GM12878 (cell line): ENCODE data around the gene DLG2. TPM values are rescaled to one million over a fixed set of nuclear protein-coding genes. Genes with fewer than 3 reads are reported as not detected.

Source experiments
- ATAC-seq: fragments of 200-7000 bp; cut with Tn5 transposase; 3 replicates; pipeline ENCODE4 v1.9.1; 2020; ENCODE audit warnings: mild to moderate bottlenecking, moderate library complexity
- BruUV-seq: library from RNA; stranded (reverse); fragments of 400-500 nt; replicated peaks from 2 replicates; lab custom pipeline; 2021; lab: Mats Ljungman, UMichigan
- CTCF ChIA-PET: fragments of 300-600 bp; sonication (Branson Sonifier 250); formaldehyde crosslinking; extraction: SDS; loops from one replicate; lab custom pipeline; 2021; ENCODE audit warnings: inconsistent platforms; lab: Yijun Ruan, JAX
- POLR2A ChIA-PET: fragments of 350-600 bp; formaldehyde crosslinking; extraction: SDS; loops from one replicate; lab custom pipeline; 2021; ENCODE audit warnings: inconsistent platforms; lab: Charles Lee
- RAD21 ChIA-PET: fragments of 300-600 bp; sonication (Branson Sonifier 250); formaldehyde crosslinking; loops from one replicate; lab custom pipeline; 2023; ENCODE audit warnings: antibody characterized with exemption; ENCODE audit not compliant: unreplicated experiment; lab: Charles Lee
- SMC1A ChIA-PET: fragments of 300-600 bp; sonication (Branson Sonifier 250); formaldehyde crosslinking; loops from one replicate; lab custom pipeline; 2023; ENCODE audit not compliant: unreplicated experiment, uncharacterized antibody; lab: Charles Lee
- DNase-seq: peaks from one replicate; pipeline ENCODE4 v3.0.0-alpha.2; 2011; ENCODE audit warnings: low read depth, low spot score
- FAIRE-seq: peaks from 3 replicates; lab custom pipeline; 2011; peaks lifted over from hg19 to GRCh38; lab: Jason Lieb, UNC
- H2AFZ ChIP-seq: 2 replicates; pipeline ENCODE4 v1.6.0; 2011; ENCODE audit warnings: low read depth, low read length, control low read depth; ENCODE audit not compliant: control insufficient read depth
- H3K27ac ChIP-seq: 2 replicates; pipeline ENCODE4 v1.5.1; 2011; ENCODE audit warnings: control low read depth; ENCODE audit not compliant: control insufficient read depth, insufficient read depth
- H3K27me3 ChIP-seq, 2 experiments: replicated peaks in 1 of 2; 2 replicates each; pipeline versions ENCODE4 v1.6.0 to v1.6.1; 2011; ENCODE audit warnings: low read length in 1 of 2; ENCODE audit not compliant: control insufficient read depth in 2 of 2, insufficient read depth in 2 of 2
- H3K36me3 ChIP-seq, 2 experiments: 2 replicates each; pipeline ENCODE4 v1.5.1; 2011; ENCODE audit warnings: low read length in 1 of 2; ENCODE audit not compliant: control insufficient read depth in 2 of 2, insufficient read depth in 2 of 2
- H3K4me1 ChIP-seq: 2 replicates; pipeline ENCODE4 v1.6.1; 2011; ENCODE audit warnings: mild to moderate bottlenecking, low read length, moderate library complexity, mixed read lengths; ENCODE audit not compliant: control insufficient read depth, insufficient read depth
- H3K4me2 ChIP-seq: 2 replicates; pipeline ENCODE4 v1.6.0; 2011; ENCODE audit warnings: control low read depth; ENCODE audit not compliant: control insufficient read depth, insufficient read depth
- H3K4me3 ChIP-seq: fragments of 200-600 bp; sonication (generic); 2 replicates; pipeline ENCODE4 v1.5.1; 2016
- H3K79me2 ChIP-seq: 2 replicates; pipeline ENCODE4 v1.6.0; 2011; ENCODE audit warnings: low read length; ENCODE audit not compliant: control insufficient read depth, insufficient read depth
- H3K9ac ChIP-seq: 2 replicates; pipeline ENCODE4 v1.8.0; 2011; ENCODE audit warnings: low read length, control low read depth, mixed read lengths; ENCODE audit not compliant: control insufficient read depth, insufficient read depth
- H3K9me3 ChIP-seq: replicated peaks from 3 replicates; pipeline ENCODE4 v1.5.1; 2011; ENCODE audit warnings: mild to moderate bottlenecking, low read length; ENCODE audit not compliant: control insufficient read depth, insufficient read depth
- H4K20me1 ChIP-seq: 2 replicates; pipeline ENCODE4 v1.6.0; 2011; ENCODE audit not compliant: control insufficient read depth, insufficient read depth
- CHD1 ChIP-seq: IDR thresholded peaks from 2 replicates; pipeline ENCODE4 v1.6.1; 2012; ENCODE audit warnings: low read depth, low read length, improper control_type of control experiment
- EGR1 ChIP-seq, 2 experiments: IDR thresholded peaks; 1 replicate in 1 of 2; 2 replicates in 1 of 2; pipeline ENCODE4 v1.6.1; 2011 to 2012; ENCODE audit warnings: low read depth in 2 of 2, low read length in 2 of 2, borderline replicate concordance in 1 of 2, mild to moderate bottlenecking in 1 of 2, moderate library complexity in 1 of 2
- SMC3 ChIP-seq: IDR thresholded peaks from 2 replicates; pipeline ENCODE4 v1.6.1; 2011; ENCODE audit warnings: low read length, improper control_type of control experiment, borderline replicate concordance
- SUPT20H ChIP-seq: IDR thresholded peaks from 2 replicates; pipeline ENCODE4 v1.6.1; 2011; ENCODE audit warnings: low read depth, mild to moderate bottlenecking, low read length, moderate library complexity, borderline replicate concordance; ENCODE audit not compliant: control insufficient read depth
- WGBS: methylation state at CpG from one replicate; pipeline ENCODE4 v1.1.6; 2016; ENCODE audit warnings: low lambda C conversion rate; ENCODE audit not compliant: insufficient replicate concordance, insufficient coverage; ENCODE audit errors: missing lambda C conversion rate; 5-methylcytosine and 5-hydroxymethylcytosine counted together
- in situ Hi-C: fragments of 300-500 bp; cut with MboI; formaldehyde crosslinking; loops from 9 replicates; pipeline ENCODE4 v1.14.3; 2018; ENCODE audit warnings: mixed read lengths
- intact Hi-C: fragments of 100-400 bp; cut with micrococcal nuclease; formaldehyde crosslinking; loops from one replicate; pipeline ENCODE4 v1.14.2; 2022; ENCODE audit not compliant: unreplicated experiment
- polyA plus RNA-seq, 11 experiments: library from polyadenylated mRNA; depleted of rRNA in 4 of 11; unstranded in 6 of 11; stranded (reverse) in 5 of 11; fragments of >200 nt; fragmentation: Nextera tagmentation in 4 of 11; fragmentation: Illumina TruSeq in 1 of 11; extraction: Ambion mirVana in 4 of 11; extraction: Trizol in 1 of 11; gene quantifications; 1 replicate in 1 of 11; 2 replicates in 10 of 11; pipeline versions ENCODE4 v1.2.1 to v1.2.3, GENCODE V29; 2011 to 2016; ENCODE audit warnings: inconsistent platforms in 2 of 11, missing spikeins in 2 of 11, low read depth in 1 of 11
- total RNA-seq, 4 experiments: library from RNA; depleted of rRNA in 3 of 4; stranded (reverse); fragments of >200 nt in 3 of 4; fragmentation: Illumina TruSeq in 1 of 4; extraction: Trizol in 1 of 4; gene quantifications; 2 replicates each; pipeline versions ENCODE4 v1.2.1 to v1.2.3, GENCODE V29; 2013 to 2021
- TF ChIP-seq, protein P1 (sequence below): fragments of 450-650 bp; formaldehyde crosslinking; IDR thresholded peaks from 2 replicates; pipeline ENCODE4 v1.4.0; 2022; ENCODE audit warnings: mild to moderate bottlenecking, moderate library complexity
- TF ChIP-seq, protein P2 (sequence below): fragments of 450-650 bp; IDR thresholded peaks from 2 replicates; pipeline ENCODE4 v1.6.1; 2017; ENCODE audit warnings: mild to moderate bottlenecking, moderate library complexity

Gene DLG2
- total and polyA plus RNA-seq, 10 of the 15 experiments (the other 5 are each of a cell fraction or from before 2014, with no cell fraction given): 0.09 to 0.98 (median 0.35) TPM

DNA sequence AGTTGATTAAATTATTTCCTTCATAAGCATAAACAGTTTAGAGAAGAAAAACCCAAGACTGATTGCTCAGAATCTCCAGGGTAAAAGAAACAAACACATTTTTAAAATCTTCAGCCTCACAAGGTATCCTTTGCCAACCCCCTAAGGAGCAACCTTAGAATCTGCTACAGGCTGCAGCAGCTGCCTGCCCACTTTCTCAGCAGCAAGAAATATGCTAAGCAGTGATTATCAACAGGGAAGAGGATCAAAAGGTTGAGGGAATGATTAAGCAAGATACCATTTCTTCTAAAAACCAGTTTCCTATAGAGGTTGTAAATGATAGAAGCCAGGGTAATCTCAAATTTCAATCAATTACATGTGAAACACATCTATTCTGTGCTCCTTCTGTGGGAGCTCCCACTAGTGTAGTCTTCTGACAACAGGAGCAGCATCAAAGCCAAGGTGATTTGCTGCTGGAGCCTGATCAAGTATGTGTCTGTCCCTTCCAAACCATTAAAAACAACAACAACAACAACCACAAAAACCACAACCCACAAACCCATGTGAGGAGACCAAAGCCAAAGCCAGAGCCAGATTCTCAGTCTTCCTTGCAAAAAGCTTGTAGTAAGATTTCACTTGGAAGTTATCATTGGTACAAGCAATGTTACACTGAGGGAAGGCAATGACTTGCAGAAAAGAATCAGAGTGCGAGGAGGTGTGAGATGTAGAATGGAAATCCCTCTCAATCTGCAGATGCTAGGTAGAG lies 761.2 kb downstream of the DLG2 start:
- no TSS peak for BruUV-seq
- H3K4me3 ChIP-seq: no peak overlapping the region
- SMC1A ChIA-PET: no interaction called here
- no peak overlapping the region for H3K4me2 ChIP-seq
- H3K27me3 ChIP-seq: no peaks in the 10 kb centered on the region
- CTCF ChIA-PET: no interaction called here
- POLR2A ChIA-PET: no interaction called here
- 0% methylated on average over 1 of the region's 1 CpG for WGBS
- intact Hi-C loops: no loop called here
- H2AFZ ChIP-seq: no peak overlapping the region
- TF ChIP-seq, protein P1, sequence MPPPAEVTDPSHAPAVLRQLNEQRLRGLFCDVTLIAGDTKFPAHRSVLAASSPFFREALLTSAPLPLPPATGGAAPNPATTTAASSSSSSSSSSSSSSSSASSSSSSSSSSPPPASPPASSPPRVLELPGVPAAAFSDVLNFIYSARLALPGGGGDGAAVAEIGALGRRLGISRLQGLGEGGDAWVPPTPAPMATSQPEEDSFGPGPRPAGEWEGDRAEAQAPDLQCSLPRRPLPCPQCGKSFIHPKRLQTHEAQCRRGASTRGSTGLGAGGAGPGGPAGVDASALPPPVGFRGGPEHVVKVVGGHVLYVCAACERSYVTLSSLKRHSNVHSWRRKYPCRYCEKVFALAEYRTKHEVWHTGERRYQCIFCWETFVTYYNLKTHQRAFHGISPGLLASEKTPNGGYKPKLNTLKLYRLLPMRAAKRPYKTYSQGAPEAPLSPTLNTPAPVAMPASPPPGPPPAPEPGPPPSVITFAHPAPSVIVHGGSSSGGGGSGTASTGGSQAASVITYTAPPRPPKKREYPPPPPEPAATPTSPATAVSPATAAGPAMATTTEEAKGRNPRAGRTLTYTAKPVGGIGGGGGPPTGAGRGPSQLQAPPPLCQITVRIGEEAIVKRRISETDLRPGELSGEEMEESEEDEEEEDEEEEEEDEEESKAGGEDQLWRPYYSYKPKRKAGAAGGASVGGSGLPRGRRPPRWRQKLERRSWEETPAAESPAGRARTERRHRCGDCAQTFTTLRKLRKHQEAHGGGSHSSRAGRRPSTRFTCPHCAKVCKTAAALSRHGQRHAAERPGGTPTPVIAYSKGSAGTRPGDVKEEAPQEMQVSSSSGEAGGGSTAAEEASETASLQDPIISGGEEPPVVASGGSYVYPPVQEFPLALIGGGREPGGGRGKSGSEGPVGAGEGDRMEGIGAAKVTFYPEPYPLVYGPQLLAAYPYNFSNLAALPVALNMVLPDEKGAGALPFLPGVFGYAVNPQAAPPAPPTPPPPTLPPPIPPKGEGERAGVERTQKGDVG (CRISPR knock-in tag): no peak
- TF ChIP-seq EGR1 (IDR thresholded peaks at IDR 0.05; ENCODE audit: borderline replicate concordance in 1 of 2, low read depth in 2 of 2, low read length in 2 of 2) (no peak), SMC3 (no peak), CHD1 (no peak), SUPT20H (no peak)
- TF ChIP-seq, protein P2, sequence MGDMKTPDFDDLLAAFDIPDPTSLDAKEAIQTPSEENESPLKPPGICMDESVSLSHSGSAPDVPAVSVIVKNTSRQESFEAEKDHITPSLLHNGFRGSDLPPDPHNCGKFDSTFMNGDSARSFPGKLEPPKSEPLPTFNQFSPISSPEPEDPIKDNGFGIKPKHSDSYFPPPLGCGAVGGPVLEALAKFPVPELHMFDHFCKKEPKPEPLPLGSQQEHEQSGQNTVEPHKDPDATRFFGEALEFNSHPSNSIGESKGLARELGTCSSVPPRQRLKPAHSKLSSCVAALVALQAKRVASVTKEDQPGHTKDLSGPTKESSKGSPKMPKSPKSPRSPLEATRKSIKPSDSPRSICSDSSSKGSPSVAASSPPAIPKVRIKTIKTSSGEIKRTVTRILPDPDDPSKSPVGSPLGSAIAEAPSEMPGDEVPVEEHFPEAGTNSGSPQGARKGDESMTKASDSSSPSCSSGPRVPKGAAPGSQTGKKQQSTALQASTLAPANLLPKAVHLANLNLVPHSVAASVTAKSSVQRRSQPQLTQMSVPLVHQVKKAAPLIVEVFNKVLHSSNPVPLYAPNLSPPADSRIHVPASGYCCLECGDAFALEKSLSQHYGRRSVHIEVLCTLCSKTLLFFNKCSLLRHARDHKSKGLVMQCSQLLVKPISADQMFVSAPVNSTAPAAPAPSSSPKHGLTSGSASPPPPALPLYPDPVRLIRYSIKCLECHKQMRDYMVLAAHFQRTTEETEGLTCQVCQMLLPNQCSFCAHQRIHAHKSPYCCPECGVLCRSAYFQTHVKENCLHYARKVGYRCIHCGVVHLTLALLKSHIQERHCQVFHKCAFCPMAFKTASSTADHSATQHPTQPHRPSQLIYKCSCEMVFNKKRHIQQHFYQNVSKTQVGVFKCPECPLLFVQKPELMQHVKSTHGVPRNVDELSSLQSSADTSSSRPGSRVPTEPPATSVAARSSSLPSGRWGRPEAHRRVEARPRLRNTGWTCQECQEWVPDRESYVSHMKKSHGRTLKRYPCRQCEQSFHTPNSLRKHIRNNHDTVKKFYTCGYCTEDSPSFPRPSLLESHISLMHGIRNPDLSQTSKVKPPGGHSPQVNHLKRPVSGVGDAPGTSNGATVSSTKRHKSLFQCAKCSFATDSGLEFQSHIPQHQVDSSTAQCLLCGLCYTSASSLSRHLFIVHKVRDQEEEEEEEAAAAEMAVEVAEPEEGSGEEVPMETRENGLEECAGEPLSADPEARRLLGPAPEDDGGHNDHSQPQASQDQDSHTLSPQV: no peak
- H3K4me1 ChIP-seq: no peaks in the 10 kb centered on the region
- DNase-seq: no peak
- no peak for FAIRE-seq
- H3K9ac ChIP-seq: no peak overlapping the region
- H3K79me2 ChIP-seq: no peaks in the 10 kb centered on the region
- H4K20me1 ChIP-seq: no peaks in the 10 kb centered on the region
- H3K36me3 ChIP-seq: no peaks in the 10 kb centered on the region
- in situ Hi-C loops: no loop called here
- ATAC-seq: no peak
- H3K9me3 ChIP-seq: no peaks in the 10 kb centered on the region
- no peak overlapping the region for H3K27ac ChIP-seq
- RAD21 ChIA-PET: no interaction called here
